AG04450 (cell line): Measurements from ENCODE around the gene WDR72. TPM values are rescaled to one million over a fixed set of nuclear protein-coding genes. Genes with fewer than 3 reads are reported as not detected.

Source experiments
- CTCF ChIA-PET: fragments of 300-600, 350-600 bp; formaldehyde crosslinking; extraction: SDS; loops from one replicate; lab custom pipeline; 2022; ENCODE audit warnings: antibody characterized with exemption, inconsistent platforms; lab: Charles Lee
- POLR2A ChIA-PET: fragments of 350-600 bp; formaldehyde crosslinking; extraction: SDS; loops from one replicate; lab custom pipeline; 2021; ENCODE audit warnings: antibody characterized with exemption, inconsistent platforms; lab: Yijun Ruan, JAX
- DNase-seq: peaks from one replicate; pipeline ENCODE4 v3.0.0-alpha.2; 2011; ENCODE audit warnings: low read depth, low spot score
- H3K27ac ChIP-seq: one replicate; pipeline ENCODE4 v1.5.1; 2012; ENCODE audit warnings: low read depth, low read length, control low read depth
- H3K27me3 ChIP-seq: one replicate; pipeline ENCODE4 v1.6.0; 2012; ENCODE audit warnings: low read length; ENCODE audit not compliant: control insufficient read depth, insufficient read depth
- H3K4me3 ChIP-seq: 2 replicates; pipeline ENCODE4 v1.5.1; 2011; ENCODE audit warnings: mild to moderate bottlenecking, low read depth, low read length, control low read depth
- H3K9me3 ChIP-seq: 2 replicates; pipeline ENCODE4 v1.5.1; 2012; ENCODE audit warnings: low read length; ENCODE audit not compliant: control insufficient read depth, insufficient read depth
- CTCF ChIP-seq: IDR thresholded peaks from 2 replicates; pipeline ENCODE4 v1.5.1; 2011; ENCODE audit warnings: low read depth, low read length, control low read depth, inconsistent platforms
- polyA plus RNA-seq: library from polyadenylated mRNA; depleted of rRNA; stranded (reverse); fragments of >200 nt; gene quantifications from 2 replicates; pipeline ENCODE4 v1.2.3, GENCODE V29; 2011

The WDR72 gene
- polyA plus RNA-seq, 1 experiment, result 0.02 TPM

- Histone ChIP-seq H3K27ac (no peak overlapping the region), H3K4me3 (no peak overlapping the region), H3K9me3 (peaks cover 12% of the 10 kb centered on the region), H3K27me3 (no peaks in the 10 kb centered on the region)
- no peak for TF ChIP-seq CTCF
- no peak for DNase-seq
- ChIA-PET CTCF (no interaction called here), POLR2A (no interaction called here)
Measured at GRCh38 chr15:53539878-53540277, 219.6 kb downstream of the WDR72 start.

- no peak for DNase-seq
- Histone ChIP-seq H3K27ac (no peak overlapping the region), H3K4me3 (no peak overlapping the region), H3K9me3 (peaks cover 12% of the 10 kb centered on the region), H3K27me3 (no peaks in the 10 kb centered on the region)
- TF ChIP-seq CTCF, result no peak
- CTCF ChIA-PET, result no interaction called here
- POLR2A ChIA-PET, result no interaction called here
Measured at GRCh38 chr15:53536479-53537120, 222.9 kb downstream of the WDR72 start.

- H3K9me3 ChIP-seq, result peaks cover 12% of the 10 kb centered on the region
- CTCF ChIA-PET, result no interaction called here
Measured at GRCh38 chr15:53535886-53536285, 223.6 kb downstream of the WDR72 start.

DNA sequence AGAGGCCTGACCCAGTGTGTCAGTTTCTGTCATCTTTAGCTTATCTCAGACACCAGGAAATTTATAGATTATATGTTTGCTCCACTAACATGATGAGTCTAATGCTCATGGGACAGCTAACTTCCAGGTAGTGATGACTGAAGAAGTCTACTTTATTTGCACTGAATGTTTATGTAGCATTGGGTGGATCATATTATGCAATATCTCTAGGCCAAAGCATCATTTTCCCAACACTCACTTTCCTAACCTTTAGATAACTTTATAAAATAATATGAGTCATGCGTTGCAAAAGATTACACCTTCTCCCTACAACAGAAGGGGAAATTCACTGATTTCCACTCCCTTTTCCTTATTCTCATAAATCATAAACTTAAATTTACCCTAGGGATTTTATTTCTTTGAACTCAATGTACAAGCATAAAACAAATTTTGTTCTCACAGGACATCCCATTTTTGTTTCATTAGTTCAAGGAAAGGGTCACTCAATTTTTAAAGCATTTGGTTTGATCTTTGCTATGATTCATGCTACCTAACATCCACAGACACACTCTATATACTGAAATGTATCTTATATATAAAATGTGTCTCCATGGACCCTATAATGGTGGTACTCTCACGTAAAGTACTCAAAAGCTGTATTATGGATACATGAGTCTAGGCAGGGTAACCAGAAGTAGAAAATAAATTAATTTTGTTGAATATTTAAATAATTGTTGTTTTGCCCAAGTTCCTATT, 225.2 kb downstream of the WDR72 start:
- POLR2A ChIA-PET, result no interaction called here
- CTCF ChIA-PET, result no interaction called here
- no peak for TF ChIP-seq CTCF
- no peak for DNase-seq
- Histone ChIP-seq H3K27me3 (no peaks in the 10 kb centered on the region), H3K27ac (no peak overlapping the region), H3K9me3 (peaks cover 7% of the 10 kb centered on the region; the same call in 1 of the 2 replicates), H3K4me3 (no peak overlapping the region)

More at GRCh38 chr15:53535886-53536285, 223.6 kb downstream of the WDR72 start:
- Histone ChIP-seq H3K4me3 (no peak overlapping the region), H3K27ac (no peak overlapping the region), H3K27me3 (no peaks in the 10 kb centered on the region)
- DNase-seq, result no peak
- POLR2A ChIA-PET, result no interaction called here
- no peak for TF ChIP-seq CTCF

DNA sequence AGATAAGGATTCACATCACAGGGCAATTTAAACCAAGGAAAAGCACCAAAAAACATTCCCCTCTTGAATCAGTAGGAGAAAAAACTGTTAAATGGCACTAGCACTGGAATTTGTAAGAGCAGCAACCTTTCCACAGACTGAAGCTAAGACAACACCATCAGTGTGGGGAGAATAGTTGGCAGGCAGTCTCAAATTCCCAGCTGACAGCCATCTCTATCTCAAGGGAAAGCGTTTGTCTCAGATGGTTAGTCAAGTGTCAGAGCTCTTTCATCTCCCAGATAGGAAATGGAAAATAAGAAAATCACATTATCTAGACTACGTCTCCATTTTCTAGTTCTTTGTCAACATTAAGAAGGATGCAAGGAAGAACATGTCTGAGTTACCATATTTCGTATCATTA, 228.7 kb downstream of the WDR72 start:
- ChIA-PET POLR2A (no interaction called here), CTCF (no interaction called here)
- TF ChIP-seq CTCF, result no peak
- DNase-seq, result no peak
- H3K27me3 ChIP-seq, result no peaks in the 10 kb centered on the region
- H3K9me3 ChIP-seq, result peaks cover 5% of the 10 kb centered on the region; the same call in 1 of the 2 replicates
- H3K4me3 ChIP-seq, result no peak overlapping the region
- no peak overlapping the region for H3K27ac ChIP-seq
